ENCODE results near the gene SMIM41.

SMIM41 gene

DNA sequence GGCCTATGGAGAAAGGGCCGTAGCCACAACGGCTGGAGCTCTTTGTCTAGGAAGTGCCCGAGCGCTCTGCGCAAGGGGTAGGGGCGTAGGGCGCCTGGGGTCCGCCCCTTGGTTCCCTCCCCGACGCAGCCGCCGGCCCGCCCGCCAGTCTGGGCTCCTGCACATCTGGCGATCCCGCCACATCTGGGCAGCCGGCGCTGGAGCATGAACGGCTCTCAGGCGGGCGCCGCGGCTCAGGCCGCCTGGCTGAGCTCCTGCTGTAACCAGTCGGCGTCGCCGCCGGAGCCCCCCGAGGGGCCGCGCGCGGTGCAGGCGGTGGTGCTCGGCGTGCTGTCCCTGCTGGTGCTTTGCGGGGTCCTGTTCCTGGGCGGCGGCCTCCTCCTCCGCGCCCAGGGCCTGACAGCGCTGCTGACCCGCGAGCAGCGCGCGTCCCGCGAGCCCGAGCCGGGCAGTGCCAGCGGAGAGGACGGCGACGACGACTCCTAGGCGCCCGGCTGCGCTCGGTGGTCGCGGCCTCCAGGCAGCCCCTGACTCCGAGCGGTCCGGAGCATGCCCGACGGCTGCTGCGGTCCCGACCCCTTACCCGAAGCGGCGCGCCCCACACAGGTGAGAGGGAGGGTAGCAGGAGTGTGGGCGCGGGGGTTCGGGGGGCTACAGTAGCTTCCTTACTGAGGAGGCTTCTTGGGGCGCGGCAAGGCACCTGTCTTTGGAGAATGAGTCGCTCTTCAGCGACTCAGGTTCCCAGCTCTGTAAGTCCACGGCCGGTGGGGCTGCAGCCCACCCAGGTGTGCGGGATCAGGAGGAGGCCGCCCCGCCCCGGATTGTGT is at the start of gene SMIM41:
Gene SMIM41 (plus strand): TSS at position 129 of the 827 bp plus-strand sequence. CDS start 76 bp downstream, at position 205.
- no peak within 1 kb of the TSS for H3K27ac ChIP-seq

DNA sequence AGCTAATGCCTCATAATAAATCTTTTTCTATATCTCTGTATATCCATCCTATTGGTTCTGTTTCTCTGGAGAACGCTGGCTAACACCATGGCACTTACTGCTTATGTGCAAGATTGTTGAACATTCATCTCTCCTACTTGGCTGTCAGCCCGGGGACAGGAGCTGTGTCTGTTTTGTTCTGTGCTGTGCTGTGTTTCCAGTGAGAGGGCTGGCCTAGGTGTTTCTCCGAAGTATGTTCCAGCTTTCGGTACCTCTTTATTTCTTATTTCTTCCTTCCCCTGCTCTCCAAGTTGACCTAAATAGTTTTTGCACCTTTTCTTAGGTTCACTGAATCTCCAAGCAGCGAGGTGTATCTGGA is 47.1 kb upstream of the SMIM41 start:
- TF ChIP-seq, protein P1, sequence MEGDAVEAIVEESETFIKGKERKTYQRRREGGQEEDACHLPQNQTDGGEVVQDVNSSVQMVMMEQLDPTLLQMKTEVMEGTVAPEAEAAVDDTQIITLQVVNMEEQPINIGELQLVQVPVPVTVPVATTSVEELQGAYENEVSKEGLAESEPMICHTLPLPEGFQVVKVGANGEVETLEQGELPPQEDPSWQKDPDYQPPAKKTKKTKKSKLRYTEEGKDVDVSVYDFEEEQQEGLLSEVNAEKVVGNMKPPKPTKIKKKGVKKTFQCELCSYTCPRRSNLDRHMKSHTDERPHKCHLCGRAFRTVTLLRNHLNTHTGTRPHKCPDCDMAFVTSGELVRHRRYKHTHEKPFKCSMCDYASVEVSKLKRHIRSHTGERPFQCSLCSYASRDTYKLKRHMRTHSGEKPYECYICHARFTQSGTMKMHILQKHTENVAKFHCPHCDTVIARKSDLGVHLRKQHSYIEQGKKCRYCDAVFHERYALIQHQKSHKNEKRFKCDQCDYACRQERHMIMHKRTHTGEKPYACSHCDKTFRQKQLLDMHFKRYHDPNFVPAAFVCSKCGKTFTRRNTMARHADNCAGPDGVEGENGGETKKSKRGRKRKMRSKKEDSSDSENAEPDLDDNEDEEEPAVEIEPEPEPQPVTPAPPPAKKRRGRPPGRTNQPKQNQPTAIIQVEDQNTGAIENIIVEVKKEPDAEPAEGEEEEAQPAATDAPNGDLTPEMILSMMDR (conservative IDR thresholded peaks at IDR 0.05) = no peak
- no peak for TF ChIP-seq ZFX (IDR thresholded peaks at IDR 0.05)
- H3K27ac ChIP-seq = peak overlapping the region; percentile 64

More for the DNA sequence above, at the start of gene SMIM41:
- TF ChIP-seq, protein P1 (conservative IDR thresholded peaks at IDR 0.05) = no peak
- TF ChIP-seq ZFX (IDR thresholded peaks at IDR 0.05) = no peak

DNA sequence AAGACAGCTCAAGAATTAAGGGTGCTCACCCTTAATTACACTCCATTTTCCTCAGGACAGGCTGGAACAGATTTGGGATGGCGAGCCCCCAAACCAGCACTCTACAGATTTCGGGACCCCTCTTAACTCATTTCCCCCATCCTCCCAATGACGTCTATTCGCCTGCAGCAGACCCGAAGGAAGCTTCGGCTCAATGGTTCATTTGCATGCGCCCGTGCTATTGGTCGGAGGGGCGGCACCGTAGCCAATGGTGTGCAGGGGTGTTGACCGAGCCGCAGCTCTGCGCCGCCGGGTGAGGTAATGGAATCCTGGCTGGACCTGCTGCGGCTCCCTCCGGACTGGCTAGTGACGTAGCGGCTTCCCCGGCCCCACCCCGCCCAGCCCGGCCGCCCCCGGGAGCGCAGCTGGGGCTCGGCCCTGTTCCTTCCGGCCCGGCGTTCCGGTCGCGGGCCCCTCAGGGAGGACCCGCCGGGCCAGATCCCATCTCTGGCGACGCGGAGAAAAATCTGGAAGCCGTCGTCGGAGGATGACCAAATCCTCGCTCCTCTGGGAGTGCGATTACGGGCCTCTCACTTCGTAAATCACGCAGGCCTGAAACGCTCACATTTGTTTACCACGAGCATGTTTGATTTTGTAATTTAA is 46.6 kb upstream of the SMIM41 start:
- no peak for TF ChIP-seq ZFX (IDR thresholded peaks at IDR 0.05)
- TF ChIP-seq, protein P1 (conservative IDR thresholded peaks at IDR 0.05) = no peak
- H3K27ac ChIP-seq = peak overlapping the region; percentile 64

DNA sequence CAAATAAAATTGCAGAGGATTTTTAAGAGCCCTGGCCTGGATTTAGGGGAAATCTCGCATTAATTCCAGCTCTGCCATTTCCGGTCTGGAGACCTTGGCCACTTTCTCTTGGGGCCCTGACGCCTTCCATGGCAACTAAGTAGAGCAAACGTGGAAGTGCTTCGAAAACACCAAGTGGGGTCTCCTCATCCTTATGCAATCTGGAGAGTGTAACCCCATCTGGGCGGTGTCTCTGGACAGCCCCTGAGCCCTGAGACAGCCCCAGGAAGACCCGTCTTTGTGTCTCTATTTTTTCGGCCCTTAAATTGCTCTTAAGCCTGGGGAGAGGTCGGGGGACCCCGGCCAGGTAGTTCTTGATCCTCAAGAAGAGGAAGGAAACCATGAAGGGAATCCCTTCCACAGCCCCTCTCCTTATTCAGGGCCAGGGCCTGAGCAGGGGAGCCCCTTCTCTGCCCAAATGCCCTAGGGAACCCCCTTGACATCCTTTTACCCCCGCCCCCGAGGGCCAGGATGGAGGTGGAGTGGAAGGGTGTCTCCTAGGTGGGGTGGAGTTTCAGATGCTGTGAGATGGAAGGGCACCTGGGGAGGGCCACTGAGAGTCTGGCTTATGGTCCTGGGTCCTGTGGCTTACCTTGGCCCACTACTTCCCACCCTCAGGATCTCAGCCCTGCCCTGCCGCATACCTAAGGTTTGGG is 45.9 kb upstream of the SMIM41 start:
- TF ChIP-seq, protein P1 (conservative IDR thresholded peaks at IDR 0.05) = no peak
- TF ChIP-seq ZFX (IDR thresholded peaks at IDR 0.05) = no peak
- peak overlapping the region; percentile 64 for H3K27ac ChIP-seq

DNA sequence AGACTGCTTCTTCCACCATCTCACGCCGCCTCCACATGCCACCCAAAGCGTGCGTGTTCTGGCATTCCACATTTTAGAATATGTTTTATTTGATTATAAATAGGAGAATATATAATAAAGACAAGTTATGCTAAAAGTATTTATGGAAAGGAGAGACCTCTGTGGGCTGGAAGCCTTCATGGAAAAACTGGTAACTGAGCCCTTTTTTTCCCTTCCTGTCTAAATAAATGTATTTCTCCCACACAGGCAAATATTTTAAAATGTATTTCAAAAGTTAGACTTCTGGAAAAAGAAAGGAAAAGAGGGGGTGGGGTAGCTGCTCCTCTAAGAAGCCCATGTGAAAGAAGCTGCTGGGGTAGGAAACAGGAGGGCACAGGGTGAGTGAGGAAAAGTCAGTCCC is 44.3 kb upstream of the SMIM41 start:
- TF ChIP-seq, protein P1 (conservative IDR thresholded peaks at IDR 0.05) = no peak
- no peak for TF ChIP-seq ZFX (IDR thresholded peaks at IDR 0.05)

DNA sequence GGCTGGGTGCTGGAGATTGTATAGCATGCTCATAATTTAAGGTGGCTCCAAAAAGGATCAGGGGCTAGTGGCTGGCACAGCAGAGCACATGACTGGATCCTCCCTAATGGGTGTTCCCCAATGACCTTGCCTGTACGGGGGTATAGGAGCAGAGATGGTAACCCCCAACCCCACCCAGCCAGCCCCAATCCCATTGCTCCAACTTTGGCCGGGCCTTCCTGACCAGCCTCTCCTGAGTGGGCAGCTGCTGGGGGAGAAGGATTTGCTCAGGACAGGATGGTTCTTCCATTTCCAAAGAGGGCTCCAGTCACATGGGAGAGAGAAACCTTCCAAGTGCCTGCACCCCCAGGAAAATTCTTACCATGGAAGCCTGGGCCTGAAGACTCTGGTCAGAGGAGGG is 43.6 kb upstream of the SMIM41 start:
- H3K27ac ChIP-seq = peak overlapping the region; percentile 80
- TF ChIP-seq, protein P1 (conservative IDR thresholded peaks at IDR 0.05) = no peak
- no peak for TF ChIP-seq ZFX (IDR thresholded peaks at IDR 0.05)

More for the DNA sequence above, 44.3 kb upstream of the SMIM41 start:
- no peak overlapping the region for H3K27ac ChIP-seq
